A172 (cell line): ENCODE data around the gene TRABD2B. TPM values are rescaled to one million over a fixed set of nuclear protein-coding genes. Genes with fewer than 3 reads are reported as not detected.

ENCODE experiments used
- DNase-seq: peaks from one replicate; pipeline ENCODE4 v3.0.0-alpha.2; 2015; ENCODE audit warnings: low spot score
- total RNA-seq: library from RNA; depleted of rRNA; stranded (reverse); fragments of >200 nt; shearing (Covaris generic); gene quantifications from 2 replicates; pipeline ENCODE4 v1.2.3, GENCODE V29; 2014

TRABD2B gene
- total RNA-seq, 1 experiment from 2014 or later: 2.0 TPM

- DNase-seq: no peak
These were observed 3.8 kb downstream of the TRABD2B start for GRCh38 chr1:47993416-47993740.

- no peak for DNase-seq
These were observed 4.3 kb downstream of the TRABD2B start for GRCh38 chr1:47992720-47993415.

GRCh38 chr1:47991673-47992072 is 5.5 kb downstream of the TRABD2B start:
- DNase-seq: no peak

- no peak for DNase-seq
These were observed 6.0 kb downstream of the TRABD2B start for GRCh38 chr1:47991187-47991586.

GRCh38 chr1:47990286-47990685 is 6.9 kb downstream of the TRABD2B start:
- no peak for DNase-seq

- no peak for DNase-seq
These were observed 9.6 kb downstream of the TRABD2B start for GRCh38 chr1:47987601-47988000.

- no peak for DNase-seq
These were observed 10.4 kb downstream of the TRABD2B start for GRCh38 chr1:47986761-47987200.

GRCh38 chr1:47985018-47985417 is 12.2 kb downstream of the TRABD2B start:
- no peak for DNase-seq

GRCh38 chr1:47984175-47984789 is 12.9 kb downstream of the TRABD2B start:
- no peak for DNase-seq

- DNase-seq: no peak
These were observed 13.5 kb downstream of the TRABD2B start for GRCh38 chr1:47983691-47984090.

- no peak for DNase-seq
These were observed 15.4 kb downstream of the TRABD2B start for GRCh38 chr1:47981667-47982350.

- no peak for DNase-seq
These were observed 16.7 kb downstream of the TRABD2B start for GRCh38 chr1:47980501-47980900.

GRCh38 chr1:47979724-47980123 is 17.5 kb downstream of the TRABD2B start:
- no peak for DNase-seq

GRCh38 chr1:47978486-47978885 is 18.7 kb downstream of the TRABD2B start:
- no peak for DNase-seq

- DNase-seq: no peak
These were observed 20.5 kb downstream of the TRABD2B start for GRCh38 chr1:47976728-47977127.

- no peak for DNase-seq
These were observed 20.9 kb downstream of the TRABD2B start for GRCh38 chr1:47976267-47976666.

GRCh38 chr1:47975302-47975921 is 21.8 kb downstream of the TRABD2B start:
- no peak for DNase-seq

- no peak for DNase-seq
These were observed 24.2 kb downstream of the TRABD2B start for GRCh38 chr1:47972864-47973432.

GRCh38 chr1:47971385-47972160 is 25.6 kb downstream of the TRABD2B start:
- DNase-seq: no peak

GRCh38 chr1:47970882-47971281 is 26.3 kb downstream of the TRABD2B start:
- no peak for DNase-seq

GRCh38 chr1:47969478-47969877 is 27.7 kb downstream of the TRABD2B start:
- DNase-seq: no peak

GRCh38 chr1:47968556-47968888 is 28.7 kb downstream of the TRABD2B start:
- no peak for DNase-seq
